NCI-H82 treated with DMSO at 0.1 percent for 48 hours (cell line): ENCODE results near the gene SCAMP1.
"Not testable (repeated sequence)": the region's sequence is repeated elsewhere in the genome, so short reads cannot be mapped to it uniquely, and the experiment has no call there.

ENCODE experiments used
- DNase-seq: peaks from one replicate; lab custom pipeline; 2025; ENCODE audit not compliant: unreplicated experiment; lab: John Stamatoyannopoulos, UW

The SCAMP1 gene

DNA sequence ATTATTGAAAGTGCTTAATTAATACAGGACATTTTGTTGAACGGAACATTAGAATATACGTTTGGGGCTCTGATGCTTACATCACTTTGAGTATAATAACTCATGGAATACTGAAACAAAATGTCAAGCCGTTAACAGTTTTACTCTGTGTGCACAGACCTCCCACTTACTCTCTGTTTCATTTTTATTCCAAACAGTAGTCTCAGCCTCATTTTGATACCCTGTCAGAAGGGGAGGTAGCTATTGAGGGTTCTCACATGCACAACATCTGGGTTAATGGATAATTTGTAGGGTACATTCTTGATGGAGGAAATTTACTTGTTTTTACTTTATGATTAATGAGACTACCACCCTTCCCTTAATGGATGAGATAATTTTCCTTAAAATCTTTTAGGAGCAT, 59.0 kb downstream of the SCAMP1 start:
- no peak for DNase-seq

DNA sequence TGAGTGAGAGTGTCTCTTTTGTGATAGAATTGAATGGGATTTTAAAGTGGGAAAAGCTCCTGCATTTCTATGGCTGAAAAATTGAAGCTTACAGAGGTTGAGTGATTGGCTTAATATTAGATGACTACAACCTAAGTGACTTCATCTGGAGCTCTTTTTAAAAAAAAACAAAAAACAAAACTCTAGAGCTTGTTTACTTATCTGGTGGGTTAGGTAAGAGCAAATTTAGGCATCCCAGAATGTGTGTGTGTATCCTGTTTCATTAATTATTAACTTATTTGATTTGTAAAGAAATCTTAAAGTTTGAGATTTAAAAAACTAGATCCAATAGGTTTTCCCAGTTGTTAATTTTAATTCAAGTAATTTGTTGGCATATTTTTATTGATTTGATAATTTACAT, 60.1 kb downstream of the SCAMP1 start:
- DNase-seq = no peak

DNA sequence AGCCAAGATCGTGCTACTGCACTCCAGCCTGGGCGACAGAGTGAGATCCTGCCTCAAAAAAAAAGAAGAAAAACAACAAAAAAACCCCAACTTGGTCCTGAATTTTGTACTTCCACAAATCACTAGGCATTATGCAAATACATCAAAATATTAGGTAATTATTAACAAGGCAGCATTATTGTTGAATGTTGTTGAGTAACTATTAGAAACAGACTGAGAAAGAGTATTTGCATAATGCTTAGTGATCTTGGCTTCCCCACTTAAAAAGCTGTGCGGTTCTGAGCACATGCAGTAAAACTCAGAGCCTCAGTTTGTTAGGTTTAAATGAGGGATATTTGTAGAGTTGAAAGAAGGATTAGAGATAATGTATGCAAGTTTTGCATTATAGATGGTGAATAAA, 64.2 kb downstream of the SCAMP1 start:
- DNase-seq = no peak

DNA sequence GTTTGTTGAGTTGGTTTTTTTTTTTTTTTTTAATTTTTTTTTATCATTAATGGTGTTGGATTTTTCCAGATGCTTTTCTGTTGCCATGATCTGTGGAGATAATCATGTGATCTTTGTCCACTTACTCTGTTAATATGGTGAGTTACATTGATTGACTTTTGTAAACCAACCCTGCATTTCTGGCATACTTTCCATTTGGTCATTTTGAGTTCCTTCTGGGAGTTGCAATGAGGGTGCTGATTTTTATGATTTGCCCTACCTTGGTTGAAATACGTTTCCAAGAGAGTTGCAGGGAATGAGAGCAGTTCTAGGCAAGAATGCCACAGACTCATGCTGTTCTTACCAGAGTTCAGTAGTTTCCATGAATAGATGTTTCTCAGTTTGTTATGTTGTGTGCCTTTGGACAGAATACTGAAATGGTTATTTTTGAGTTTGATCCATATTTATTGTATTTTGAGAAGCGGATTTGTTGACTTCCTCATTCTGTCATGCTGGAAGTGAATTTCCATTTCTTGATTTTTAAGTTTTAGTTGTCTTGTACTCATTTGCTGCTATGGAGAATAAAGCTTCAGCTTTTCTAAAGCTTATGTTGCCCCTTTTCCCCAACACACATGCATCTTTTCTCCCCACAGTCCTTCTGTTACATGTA, 69.0 kb downstream of the SCAMP1 start:
- DNase-seq = no peak

DNA sequence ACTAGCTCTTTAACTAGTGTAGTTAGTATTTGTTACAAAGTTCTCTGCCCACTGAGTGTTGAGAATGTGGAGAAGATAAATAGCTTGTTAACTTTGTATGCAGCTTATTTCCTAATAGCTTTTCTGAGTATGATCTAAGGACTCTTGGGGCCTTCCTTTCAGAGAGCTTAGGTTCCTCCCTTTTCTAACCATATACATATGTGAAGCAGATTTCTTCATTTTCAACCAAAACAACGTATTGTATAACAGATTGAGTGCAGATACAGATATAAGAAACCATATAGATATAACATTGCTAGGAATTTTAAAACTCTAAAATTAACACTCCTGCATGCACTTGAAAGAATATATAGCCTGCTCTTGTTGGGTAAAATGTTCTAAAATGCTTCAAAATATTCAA, 70.4 kb downstream of the SCAMP1 start:
- no peak for DNase-seq

DNA sequence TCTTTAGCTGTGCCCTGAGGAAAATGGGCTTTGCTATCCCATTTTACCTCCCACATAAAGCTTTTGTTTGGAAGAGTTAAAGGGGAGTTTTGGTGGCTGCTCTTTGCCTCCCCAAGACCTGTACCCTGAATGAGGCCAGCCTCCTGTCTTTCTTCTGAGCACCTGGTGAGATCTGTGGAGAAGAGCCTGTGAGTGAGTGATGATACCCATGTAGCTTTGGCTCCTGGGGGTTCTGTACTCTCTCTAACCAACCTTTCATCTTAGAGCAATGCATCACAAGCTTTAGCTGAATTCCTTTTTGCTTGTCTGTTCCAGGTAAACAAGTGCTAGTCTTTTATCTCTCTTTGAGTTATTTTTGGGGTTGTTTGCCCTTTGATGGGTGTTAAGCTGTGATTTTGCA, 73.6 kb downstream of the SCAMP1 start:
- DNase-seq = no peak

DNA sequence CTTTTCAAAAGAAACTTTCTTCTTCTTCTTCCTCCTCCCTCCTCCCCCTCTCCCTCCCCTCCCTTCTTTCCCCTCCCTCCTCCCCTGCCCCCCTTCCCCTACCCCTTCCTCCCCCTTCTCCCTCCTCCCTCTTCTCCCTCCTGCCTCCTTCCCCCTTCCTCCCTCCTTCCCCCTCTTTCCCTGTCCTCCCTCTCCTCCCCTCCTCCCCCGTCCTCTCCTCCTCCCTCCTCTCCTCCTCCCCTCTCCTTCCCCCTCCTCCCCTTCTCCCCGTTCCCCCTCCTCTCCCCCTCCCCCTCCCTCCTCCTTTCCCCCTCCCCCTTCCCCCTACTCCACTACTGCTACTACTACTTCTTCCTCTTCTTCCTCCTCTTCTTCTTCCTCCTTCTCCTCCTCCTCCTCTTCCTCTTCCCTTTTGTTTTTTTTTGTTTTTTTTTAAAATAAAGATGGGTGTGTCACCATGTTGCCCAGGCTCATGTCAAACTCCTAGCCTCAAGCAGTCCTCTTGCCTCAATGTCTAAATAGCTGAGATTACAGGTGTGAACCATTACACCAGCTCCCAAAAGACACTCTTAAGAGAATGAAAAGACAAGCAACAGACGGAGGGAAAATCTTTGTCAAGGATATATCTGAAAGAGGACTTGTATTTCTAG, 87.5 kb downstream of the SCAMP1 start:
- no peak for DNase-seq

DNA sequence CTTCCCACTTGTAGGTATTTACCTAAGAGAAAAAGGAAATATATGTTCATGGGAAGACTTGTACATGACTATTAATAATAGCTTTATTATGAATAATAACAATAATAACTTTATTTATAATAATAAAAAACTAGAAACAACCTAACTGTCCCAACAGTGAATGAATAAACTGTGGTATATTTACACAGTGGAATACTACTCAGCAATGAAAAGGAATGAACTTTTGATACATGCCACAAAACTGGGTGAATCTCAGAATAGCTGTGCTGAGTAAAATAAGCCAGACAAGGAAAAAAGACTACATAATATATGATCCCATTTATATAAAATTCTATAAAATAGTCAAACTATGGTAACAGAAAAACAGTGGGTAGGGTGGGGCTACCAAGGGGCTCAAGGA, 88.7 kb downstream of the SCAMP1 start:
- DNase-seq = no peak

DNA sequence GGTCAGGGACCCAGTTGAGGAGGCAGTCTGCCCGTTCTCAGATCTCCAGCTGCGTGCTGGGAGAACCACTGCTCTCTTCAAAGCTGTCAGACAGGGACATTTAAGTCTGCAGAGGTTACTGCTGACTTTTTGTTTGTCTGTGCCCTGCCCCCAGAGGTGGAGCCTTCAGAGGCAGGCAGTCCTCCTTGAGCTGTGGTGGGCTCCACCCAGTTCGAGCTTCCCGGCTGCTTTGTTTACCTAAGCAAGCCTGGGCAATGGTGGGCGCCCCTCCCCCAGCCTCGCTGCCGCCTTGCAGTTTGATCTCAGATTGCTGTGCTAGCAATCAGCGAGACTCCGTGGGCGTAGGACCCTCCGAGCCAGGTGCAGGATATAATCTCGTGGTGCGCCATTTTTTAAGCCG, 97.1 kb downstream of the SCAMP1 start:
- DNase-seq = not testable (repeated sequence)

DNA sequence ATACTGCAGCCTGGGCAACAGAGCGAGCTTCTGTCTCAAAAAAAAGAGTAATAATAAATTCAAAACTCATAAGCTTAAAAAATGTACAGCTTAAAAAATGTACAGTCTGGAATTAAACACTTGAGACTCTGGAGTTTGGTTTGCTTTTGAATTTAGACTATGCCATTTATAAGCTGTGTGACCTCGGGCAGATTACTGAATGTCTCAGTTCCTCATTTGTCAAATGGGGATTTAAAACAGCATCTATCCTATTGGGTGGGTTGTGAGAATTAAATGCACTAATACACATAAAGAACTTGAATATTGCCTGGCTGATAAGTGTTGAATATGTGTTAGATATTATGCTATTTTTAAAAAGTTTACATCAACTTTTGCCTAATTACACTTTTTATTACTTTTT, 98.4 kb downstream of the SCAMP1 start:
- no peak for DNase-seq

DNA sequence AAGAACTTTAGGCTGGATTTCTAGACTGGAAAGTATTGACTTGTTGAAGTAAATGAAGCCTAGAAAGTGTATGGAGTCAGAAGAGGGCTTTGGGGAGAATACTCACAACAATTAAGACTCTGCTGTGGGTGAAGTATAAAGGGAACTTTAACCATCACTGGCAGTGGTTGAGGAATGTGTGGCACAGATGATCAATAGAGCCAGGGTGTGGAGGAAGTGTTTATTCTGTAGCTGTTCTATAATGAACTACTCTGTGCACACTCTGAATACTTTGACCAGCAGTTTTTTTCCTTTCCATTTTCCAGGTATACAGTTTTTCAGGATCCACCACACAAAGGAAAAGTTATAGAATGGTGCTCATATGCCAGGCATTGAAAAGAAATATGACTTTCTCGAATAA, 106.7 kb downstream of the SCAMP1 start:
- no peak for DNase-seq

DNA sequence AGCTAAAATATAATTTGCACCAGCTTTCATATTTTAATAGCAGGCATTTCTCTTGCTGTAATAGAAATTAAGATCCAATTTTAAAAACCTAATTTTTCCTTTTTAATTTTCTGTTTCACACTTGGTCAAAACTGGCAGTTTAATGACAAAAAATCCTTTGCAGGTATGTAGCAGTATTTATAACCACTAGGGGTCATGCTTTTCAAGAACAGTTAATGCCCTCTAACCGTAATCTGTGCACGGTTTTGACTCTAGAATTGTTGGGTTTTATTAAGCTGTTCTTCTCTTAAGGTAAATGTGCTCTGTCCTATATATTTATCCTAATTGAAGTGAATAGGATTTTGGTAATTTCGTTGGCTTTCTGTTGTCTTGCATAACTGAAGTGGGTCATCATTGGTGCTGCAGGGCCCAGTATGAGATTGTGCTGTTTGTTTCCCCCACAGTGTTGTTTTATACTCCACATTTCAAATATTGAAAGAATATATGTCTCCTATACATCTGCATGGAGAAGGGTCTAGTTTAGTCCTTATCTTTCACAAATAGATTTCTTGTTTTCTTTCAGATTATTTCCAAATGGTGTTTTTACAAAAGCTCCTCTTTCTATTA, 107.4 kb downstream of the SCAMP1 start:
- DNase-seq = no peak

DNA sequence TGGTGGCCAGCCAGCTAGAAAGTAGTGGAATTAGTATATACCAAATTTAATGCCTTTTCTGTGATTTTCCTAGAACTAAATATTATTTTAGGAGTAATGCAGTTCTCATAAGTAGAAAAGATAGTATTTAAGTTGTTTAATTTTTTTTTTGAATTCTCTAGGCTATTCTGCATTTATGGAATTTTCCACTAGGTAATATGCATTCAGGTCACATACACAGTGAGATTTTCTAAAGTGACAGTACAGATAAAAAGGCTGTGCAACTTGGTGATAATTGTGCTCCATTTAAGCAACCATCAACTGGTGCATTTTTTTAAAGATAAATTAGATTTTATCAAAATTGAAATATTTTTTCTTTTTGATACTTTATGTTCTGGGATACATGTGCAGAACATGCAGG, 111.5 kb downstream of the SCAMP1 start:
- DNase-seq = no peak

DNA sequence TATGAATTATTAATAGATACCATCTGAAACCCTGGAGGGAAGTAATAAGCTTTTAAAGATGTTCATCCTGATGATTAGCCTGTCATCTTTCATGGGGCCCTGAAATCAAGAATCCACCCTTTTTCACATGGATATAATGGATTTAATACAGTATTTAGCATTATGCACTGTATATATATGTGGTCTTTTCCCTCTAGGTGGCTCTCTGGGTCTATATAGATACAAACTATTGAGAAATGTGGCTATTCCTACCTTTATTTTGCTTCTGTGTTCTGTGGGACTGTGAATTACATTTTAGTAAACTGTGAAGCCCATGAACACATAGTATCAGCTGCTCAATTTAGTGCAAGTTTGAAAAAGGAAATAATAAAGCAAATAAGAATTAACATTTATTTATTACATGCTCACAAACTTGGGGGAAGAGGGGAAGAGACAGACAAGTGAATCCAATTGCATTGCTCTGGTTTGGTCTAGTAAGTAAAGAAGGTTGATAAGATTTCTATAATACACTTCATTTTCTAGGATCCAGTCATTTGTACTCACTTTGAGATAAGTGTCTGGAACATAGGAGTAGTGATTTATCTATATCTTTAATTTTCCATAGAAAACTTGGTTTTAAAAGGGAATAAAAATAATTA, 112.2 kb downstream of the SCAMP1 start:
- no peak for DNase-seq

DNA sequence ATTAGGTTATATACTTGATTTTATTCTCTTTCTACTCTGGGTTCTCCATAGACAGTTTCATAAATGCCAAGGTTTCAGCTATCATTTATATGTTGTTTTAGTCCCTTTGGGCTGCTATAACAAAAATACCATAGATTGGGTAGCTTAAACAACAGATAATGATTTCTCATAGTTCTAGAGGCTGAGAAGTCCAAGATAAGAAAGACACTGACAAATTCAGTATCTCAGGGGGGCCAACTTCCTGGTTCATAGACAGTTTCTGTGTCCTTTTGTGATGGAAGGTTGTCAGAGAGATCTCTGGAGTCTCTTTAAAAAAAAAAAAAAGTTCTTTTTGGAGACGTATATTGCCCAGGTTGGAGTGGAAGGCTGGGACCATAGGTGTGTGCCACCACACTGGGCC, 113.3 kb downstream of the SCAMP1 start:
- no peak for DNase-seq

DNA sequence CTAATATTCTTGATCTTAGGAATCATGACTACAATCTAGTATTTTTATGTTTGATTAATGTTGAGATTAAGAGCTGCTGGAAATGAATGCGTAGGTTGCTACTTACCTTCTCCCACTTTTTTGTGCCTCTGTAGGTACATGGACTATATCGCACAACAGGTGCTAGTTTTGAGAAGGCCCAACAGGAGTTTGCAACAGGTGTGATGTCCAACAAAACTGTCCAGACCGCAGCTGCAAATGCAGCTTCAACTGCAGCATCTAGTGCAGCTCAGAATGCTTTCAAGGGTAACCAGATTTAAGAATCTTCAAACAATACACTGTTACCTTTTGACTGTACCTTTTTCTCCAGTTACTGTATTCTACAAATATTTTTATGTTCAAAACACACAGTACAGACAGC, 115.0 kb downstream of the SCAMP1 start:
- no peak for DNase-seq

DNA sequence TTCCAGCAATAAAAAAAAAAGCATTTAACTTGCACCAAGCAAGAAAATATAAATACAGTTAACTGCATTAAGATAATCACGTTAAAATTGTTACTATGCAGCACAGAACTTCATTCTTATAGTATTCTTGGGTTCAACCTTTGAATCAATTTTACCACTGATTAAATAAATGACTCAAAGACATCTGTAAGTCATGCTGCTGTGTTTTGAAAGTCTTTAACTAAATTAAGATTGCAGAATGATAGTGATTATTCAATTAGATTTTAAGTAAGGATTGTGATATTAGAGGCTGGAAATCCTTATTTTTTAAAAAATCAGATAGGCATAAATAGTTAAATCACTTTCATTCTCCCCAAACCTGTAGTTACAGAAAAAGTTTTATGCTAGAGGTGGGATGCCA, 116.4 kb downstream of the SCAMP1 start:
- no peak for DNase-seq

DNA sequence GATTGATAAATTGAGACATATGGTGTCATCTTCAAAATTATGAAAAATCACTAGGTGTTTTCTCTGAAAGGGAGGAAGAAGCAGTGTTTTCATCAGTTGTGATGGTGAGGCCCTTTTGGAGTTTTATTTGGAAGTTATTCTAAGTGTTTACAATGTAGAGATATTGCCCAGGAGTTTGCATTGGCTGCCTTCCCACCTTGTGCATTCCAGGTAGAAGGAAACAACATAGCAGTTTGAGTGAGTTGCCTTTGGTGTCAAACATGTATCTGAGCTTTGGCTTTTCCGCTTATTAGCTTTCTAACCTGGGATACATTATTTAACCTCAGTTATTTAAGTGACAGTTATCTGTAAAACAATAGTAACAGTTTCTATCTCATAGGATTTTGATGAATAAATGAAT, 122.5 kb downstream of the SCAMP1 start:
- DNase-seq = no peak

DNA sequence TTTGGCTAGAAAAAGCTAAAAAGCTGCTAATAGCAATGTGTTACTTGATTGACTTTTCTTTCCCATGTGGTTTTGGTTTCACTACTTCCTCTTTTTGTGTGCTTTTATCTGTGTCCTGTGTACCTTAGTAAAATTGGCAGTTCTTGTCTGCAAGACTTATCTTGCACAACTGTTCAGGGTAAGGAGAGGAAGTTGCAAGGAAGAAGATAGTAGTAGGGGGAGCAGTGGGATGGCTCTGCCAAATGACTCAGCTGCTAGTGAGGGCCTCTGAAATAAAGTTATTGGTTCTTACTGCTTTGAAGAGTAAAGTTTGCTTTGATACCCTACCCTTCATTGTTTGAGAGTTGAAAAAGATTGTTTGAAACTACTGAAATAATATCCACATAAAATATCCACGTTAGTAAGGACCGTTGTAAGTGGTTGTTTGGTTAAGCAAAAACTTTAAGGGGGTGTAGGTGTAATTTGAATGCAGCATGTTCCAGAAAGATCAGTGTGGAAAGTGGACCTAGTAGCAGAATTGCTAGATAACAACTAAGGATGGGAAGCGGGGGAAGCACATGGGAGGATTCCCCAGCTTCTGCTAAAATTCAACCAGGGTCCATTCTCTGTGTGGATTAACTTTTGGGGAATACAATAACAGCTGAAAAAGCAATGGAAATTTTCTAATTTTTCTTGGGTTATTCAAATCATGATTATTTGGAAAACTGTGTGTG, 123.5 kb downstream of the SCAMP1 start:
- DNase-seq = no peak

DNA sequence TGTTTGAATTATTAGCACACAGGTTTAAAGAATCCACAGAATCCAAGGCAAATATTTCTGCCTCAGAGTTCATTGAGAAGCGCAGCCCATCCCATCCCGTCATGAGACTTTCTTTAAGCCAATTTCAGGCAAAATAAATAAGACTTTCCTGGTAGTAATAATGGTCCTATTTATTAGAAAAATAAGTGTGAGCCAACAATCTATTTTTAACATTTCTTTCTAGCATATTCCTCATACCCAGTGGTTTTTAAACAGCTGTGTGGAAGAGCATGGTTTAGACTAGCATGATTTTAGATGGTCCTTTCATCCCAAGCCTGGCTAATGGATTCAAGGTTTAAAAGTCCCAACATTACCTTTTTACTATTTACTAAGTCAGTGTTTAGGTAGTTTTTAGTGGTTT, 125.8 kb downstream of the SCAMP1 start:
- no peak for DNase-seq

DNA sequence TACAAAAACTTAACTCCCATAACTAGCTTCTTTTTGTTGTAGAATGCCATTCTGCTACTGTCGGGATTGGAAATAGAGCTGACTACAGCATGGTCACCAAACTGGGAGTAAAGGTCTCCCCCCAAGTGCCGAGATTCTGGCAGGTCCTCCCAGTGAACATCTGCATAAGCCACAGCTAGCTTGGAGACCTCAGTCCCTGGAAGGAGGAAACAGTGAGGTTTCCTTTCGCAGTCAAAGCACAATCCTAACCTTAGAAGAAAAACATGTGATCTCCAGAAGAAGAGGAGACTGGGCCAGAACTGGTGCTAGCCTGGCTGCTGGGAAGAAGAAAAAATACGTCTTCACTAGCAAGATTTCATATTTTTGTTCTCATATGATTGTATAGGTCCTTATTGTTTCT, 127.4 kb downstream of the SCAMP1 start:
- no peak for DNase-seq
